Keratinocyte (primary cell): Measurements from ENCODE around the gene SEMA3E.

ENCODE experiments used
- EZH2 ChIP-seq: IDR thresholded peaks from one replicate; pipeline ENCODE4 v1.6.1; 2012; ENCODE audit warnings: inconsistent platforms, mild to moderate bottlenecking, low read length, moderate library complexity
- TF ChIP-seq, protein P1 (sequence below), 3 experiments: IDR thresholded peaks in 1 of 3; conservative IDR thresholded peaks in 1 of 3; optimal IDR thresholded peaks in 1 of 3; 2 replicates in 2 of 3; 3 replicates in 1 of 3; pipeline versions ENCODE3 to v1.5.1; 2011; ENCODE audit warnings: low read length in 3 of 3, mild to moderate bottlenecking in 3 of 3, moderate library complexity in 2 of 3, control low read depth in 1 of 3, inconsistent platforms in 1 of 3; ENCODE audit not compliant: insufficient read depth in 2 of 3; ENCODE audit errors: extremely low read depth in 1 of 3

DNA sequence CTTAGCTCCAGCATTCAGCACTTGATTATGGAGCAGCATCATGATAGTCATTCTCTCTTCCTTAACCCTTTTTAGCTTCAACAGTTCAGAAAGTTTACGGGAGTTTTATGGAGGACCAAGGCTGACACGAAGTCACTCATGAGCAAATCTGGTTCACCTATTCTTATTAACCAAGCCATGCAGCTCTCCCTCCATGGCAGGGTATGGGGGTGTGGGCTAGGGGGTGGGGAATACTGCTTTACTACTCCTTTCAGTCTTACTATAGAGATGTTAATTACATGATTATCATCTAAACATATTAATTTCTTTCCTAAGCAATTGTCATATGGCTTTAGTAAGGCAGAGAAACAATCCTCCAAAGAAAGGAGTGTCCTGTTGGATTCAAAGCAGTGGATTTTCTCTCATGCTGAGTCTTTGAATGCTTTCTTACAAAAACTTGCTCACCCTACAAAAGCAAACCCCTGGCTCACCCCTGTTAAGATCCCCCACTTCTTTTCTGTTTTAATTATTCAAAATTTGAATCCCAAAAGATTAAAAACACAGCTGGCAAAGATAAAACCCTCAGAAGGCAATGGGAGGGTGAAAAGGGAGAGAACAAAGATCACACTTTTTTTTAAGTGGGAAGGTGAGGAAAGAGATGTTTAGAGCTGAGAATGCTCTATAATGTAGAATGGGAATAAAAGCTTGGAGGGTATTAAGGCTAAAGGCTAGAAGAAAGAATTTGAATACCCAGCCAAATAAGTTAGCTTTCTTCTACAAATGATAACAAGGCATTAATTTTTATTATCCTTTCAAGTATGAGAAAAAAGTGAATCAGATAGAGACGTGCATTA lies 46.4 kb upstream of the SEMA3E start:
- TF ChIP-seq, protein P1, sequence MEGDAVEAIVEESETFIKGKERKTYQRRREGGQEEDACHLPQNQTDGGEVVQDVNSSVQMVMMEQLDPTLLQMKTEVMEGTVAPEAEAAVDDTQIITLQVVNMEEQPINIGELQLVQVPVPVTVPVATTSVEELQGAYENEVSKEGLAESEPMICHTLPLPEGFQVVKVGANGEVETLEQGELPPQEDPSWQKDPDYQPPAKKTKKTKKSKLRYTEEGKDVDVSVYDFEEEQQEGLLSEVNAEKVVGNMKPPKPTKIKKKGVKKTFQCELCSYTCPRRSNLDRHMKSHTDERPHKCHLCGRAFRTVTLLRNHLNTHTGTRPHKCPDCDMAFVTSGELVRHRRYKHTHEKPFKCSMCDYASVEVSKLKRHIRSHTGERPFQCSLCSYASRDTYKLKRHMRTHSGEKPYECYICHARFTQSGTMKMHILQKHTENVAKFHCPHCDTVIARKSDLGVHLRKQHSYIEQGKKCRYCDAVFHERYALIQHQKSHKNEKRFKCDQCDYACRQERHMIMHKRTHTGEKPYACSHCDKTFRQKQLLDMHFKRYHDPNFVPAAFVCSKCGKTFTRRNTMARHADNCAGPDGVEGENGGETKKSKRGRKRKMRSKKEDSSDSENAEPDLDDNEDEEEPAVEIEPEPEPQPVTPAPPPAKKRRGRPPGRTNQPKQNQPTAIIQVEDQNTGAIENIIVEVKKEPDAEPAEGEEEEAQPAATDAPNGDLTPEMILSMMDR (optimal IDR thresholded peaks at IDR 0.05 in 1 of 3, IDR thresholded peaks at IDR 0.05 in 1 of 3, conservative IDR thresholded peaks at IDR 0.05 in 1 of 3; ENCODE audit: extremely low read depth in 1 of 3, insufficient read depth in 2 of 3, low read length in 3 of 3): no peak
- TF ChIP-seq EZH2: no peak
